GM10847 (cell line): ENCODE data around the gene PAAF1.

Source experiments
- POLR2A ChIP-seq: IDR thresholded peaks from 2 replicates; pipeline ENCODE4 v1.6.1; 2011; ENCODE audit not compliant: insufficient read length; ENCODE audit errors: extremely low read depth

Gene PAAF1

GRCh38 chr11:73869332-73869949 is 7.4 kb upstream of the PAAF1 start:
- no peak for TF ChIP-seq POLR2A

GRCh38 chr11:73870261-73870660 is 6.5 kb upstream of the PAAF1 start:
- no peak for TF ChIP-seq POLR2A

GRCh38 chr11:73872749-73873357 is 3.9 kb upstream of the PAAF1 start:
- no peak for TF ChIP-seq POLR2A

- TF ChIP-seq POLR2A = no peak
Observed at GRCh38 chr11:73875380-73875779, 1.4 kb upstream of the PAAF1 start.

GRCh38 chr11:73875840-73876239 is 959 bp upstream of the PAAF1 start:
- no peak for TF ChIP-seq POLR2A

GRCh38 chr11:73878771-73879170 is 2.0 kb downstream of the PAAF1 start:
- TF ChIP-seq POLR2A = no peak

GRCh38 chr11:73883856-73884255 is 7.1 kb downstream of the PAAF1 start:
- no peak for TF ChIP-seq POLR2A

GRCh38 chr11:73888244-73888643 is 11.4 kb downstream of the PAAF1 start:
- no peak for TF ChIP-seq POLR2A

GRCh38 chr11:73889019-73889418 is 12.2 kb downstream of the PAAF1 start:
- TF ChIP-seq POLR2A = no peak

GRCh38 chr11:73889536-73889935 is 12.7 kb downstream of the PAAF1 start:
- TF ChIP-seq POLR2A = no peak

- no peak for TF ChIP-seq POLR2A
Observed at GRCh38 chr11:73893041-73893440, 16.2 kb downstream of the PAAF1 start.

- TF ChIP-seq POLR2A = no peak
Observed at GRCh38 chr11:73894725-73895335, 18.0 kb downstream of the PAAF1 start.

GRCh38 chr11:73902303-73902702 is 25.5 kb downstream of the PAAF1 start:
- TF ChIP-seq POLR2A = no peak

GRCh38 chr11:73907191-73907590 is 30.4 kb downstream of the PAAF1 start:
- TF ChIP-seq POLR2A = no peak

GRCh38 chr11:73912026-73912425 is 35.2 kb downstream of the PAAF1 start:
- TF ChIP-seq POLR2A = no peak

- TF ChIP-seq POLR2A = no peak
Observed at GRCh38 chr11:73913472-73913871, 36.7 kb downstream of the PAAF1 start.

GRCh38 chr11:73914284-73914683 is 37.5 kb downstream of the PAAF1 start:
- TF ChIP-seq POLR2A = no peak
